T47D (cell line): ENCODE measurements around the gene ANP32B.

Experiments
- DNase-seq, 2 experiments: peaks; one replicate each; pipeline versions ENCODE4 v3.0.0 to v3.0.0-alpha.2; 2011 to 2012; ENCODE audit warnings: low read depth in 1 of 2, low spot score in 1 of 2
- JUND ChIP-seq: IDR thresholded peaks from 2 replicates; pipeline ENCODE4 v1.6.1; 2012; ENCODE audit warnings: low read depth
- in situ Hi-C: cut with HindIII; loops from 2 replicates; pipeline ENCODE4 v1.10.0; 2016; ENCODE audit warnings: low sequenced_read_pairs, low pct_unique_long_range_greater_than_20kb

ANP32B gene

GRCh38 chr9:98034593-98035546 lies 51.7 kb downstream of the ANP32B start:
- in situ Hi-C loops = no loop called here
- no peak for TF ChIP-seq JUND

DNA sequence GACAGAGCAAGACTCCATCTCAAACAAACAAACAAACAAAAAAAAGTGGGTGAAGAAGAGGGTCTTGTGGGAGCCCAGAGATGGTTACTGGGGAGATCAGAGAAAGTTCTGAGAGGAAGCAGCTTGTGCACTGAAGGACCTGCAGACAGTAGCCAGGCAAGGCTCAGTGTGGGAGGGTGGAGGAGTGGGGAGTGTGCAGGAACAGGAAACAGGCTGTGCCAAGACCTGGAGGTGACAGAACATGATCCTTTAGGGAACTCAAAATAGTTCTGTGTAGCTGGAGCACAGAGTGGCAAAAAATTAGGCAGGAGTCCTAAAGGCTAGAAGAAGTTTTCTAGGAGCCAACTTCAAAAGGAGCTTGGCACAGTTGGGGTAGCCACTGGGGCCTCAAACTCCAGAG lies 54.2 kb downstream of the ANP32B start:
- no peak for TF ChIP-seq JUND

More at GRCh38 chr9:98034593-98035546, 51.7 kb downstream of the ANP32B start:
- peak; percentile 25 to 84 for DNase-seq

GRCh38 chr9:98038958-98039357 lies 55.8 kb downstream of the ANP32B start:
- no peak for DNase-seq
- in situ Hi-C loops = no loop called here
- TF ChIP-seq JUND = no peak

More for the DNA sequence above, 54.2 kb downstream of the ANP32B start:
- DNase-seq = peak; percentile 3 to 22
- in situ Hi-C loops = no loop called here

GRCh38 chr9:98039607-98040017 lies 56.5 kb downstream of the ANP32B start:
- no peak for TF ChIP-seq JUND
- DNase-seq = no peak
- in situ Hi-C loops = no loop called here

GRCh38 chr9:98040212-98040611 lies 57.1 kb downstream of the ANP32B start:
- DNase-seq = no peak
- in situ Hi-C loops = no loop called here
- no peak for TF ChIP-seq JUND

- TF ChIP-seq JUND = no peak
- in situ Hi-C loops = no loop called here
- no peak for DNase-seq
These were observed 60.8 kb downstream of the ANP32B start for GRCh38 chr9:98043915-98044314.

DNA sequence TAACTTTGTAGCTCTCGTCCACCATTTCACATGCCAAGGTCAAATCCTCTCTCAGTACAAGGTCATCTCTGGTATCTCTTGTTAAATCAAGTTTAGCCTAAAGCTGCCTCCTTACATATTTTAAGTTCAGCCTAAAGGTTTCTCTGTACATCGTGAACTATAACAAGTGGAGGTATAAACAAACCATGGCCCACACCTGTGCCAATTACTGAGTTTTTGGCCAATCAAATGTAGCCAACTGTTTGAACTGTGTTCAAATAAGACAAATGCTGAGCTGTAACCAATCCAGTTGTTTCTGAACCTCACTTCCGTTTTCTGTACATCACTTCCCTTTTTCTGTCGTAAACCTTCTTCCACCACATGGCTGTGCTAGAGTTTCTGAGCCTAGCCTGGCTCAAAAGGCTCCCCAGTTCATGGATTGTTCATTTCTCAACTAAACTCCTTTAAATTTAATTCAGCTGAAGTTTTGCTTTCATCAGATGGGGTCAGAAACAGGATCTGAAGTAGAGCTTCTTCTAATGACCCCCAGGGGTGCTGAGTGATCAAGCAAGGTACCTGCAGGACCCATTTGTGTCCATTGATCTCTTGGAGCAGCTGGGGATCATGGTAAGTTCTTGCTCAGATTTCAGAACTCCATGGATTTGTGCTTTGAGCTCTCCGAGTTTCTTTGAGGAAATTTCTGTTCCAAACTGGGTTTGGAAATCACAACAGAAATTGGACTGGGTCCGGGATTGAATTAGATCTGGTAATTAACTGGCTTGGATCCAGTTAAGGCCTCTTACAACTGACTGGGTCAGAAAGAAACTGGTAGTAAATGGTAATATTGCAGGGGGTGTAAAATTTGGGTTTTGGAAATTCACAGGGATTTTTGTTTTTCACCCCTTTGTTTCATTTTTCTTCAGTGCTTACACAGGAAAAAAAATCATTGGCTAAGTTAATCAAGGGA lies 62.4 kb downstream of the ANP32B start:
- DNase-seq = peak in 1 of 2 experiments; percentile 6
- TF ChIP-seq JUND = no peak
- in situ Hi-C loops = no loop called here

- in situ Hi-C loops = no loop called here
- no peak for TF ChIP-seq JUND
- DNase-seq = no peak
These were observed 63.0 kb downstream of the ANP32B start for GRCh38 chr9:98046180-98046543.

DNA sequence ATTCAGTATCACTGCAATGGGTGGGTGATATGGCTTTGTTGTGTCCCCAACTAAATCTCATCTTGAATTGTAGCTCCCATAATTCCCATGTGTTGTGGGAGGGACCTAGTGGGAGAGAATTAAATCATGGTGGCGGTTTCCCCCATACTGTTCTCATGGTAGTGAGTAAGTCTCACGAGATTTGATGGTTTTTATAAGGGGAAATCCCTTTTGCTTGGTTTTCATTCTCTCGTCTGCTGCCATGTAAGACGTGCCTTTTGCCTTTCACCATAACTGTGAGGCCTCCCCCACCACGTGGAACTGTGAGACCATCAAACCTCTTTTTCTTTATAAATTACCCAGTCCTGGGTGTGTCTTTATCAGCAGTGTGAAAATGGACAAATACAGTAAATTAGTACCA lies 63.9 kb downstream of the ANP32B start:
- no peak for DNase-seq
- no peak for TF ChIP-seq JUND
- in situ Hi-C loops = no loop called here

DNA sequence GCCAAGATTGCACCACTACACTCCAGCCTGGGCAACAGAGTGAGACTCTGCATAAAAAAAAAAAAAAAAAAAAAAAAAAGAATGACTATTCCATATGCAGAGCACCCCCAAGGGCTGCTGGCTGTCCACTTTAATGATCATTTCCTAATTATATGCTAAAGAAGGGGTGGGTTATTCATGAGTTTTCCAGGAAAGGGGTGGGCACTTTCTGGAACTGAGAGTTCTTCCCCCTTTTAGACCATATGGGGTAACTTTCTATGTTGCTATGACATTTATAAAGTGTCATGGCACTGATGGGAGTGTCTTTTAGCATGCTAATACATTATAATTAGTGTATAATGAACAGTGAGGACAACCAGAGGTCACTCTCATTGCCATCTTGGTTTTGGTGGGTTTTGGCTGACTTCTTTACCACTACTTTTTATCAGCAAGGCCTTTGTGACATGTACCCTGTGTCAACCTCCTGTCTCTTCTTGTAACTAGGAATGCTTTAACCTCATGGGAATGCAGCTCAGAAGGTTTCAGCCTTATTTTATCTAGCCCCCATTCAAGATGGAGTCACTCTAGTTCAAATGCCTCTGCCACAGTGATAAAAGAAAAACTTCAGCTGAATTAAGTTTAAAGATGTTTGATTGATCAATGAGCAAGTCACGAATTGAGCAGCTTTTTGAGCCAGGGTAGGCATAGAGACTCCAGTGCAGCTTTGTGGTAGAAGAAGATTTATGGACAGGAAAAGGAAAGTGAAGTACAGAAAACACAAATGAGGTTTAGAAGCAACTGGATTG lies 66.3 kb downstream of the ANP32B start:
- TF ChIP-seq JUND = no peak
- no peak for DNase-seq
- in situ Hi-C loops = no loop called here

GRCh38 chr9:98050351-98050750 lies 67.2 kb downstream of the ANP32B start:
- TF ChIP-seq JUND = no peak
- in situ Hi-C loops = no loop called here
- DNase-seq = no peak

- DNase-seq = no peak
- in situ Hi-C loops = no loop called here
- no peak for TF ChIP-seq JUND
These were observed 71.3 kb downstream of the ANP32B start for GRCh38 chr9:98054376-98054951.
